ENCODE measurements around the gene ARL14. TPM values are rescaled to one million over a fixed set of nuclear protein-coding genes. Genes with fewer than 3 reads are reported as not detected.

Gene ARL14
- under 1 TPM in 2 of 4 donors, not detected in 2; 0.23 to 0.24 TPM for polyA plus RNA-seq (ENCODE audit: insufficient read length in 4 of 4)

DNA sequence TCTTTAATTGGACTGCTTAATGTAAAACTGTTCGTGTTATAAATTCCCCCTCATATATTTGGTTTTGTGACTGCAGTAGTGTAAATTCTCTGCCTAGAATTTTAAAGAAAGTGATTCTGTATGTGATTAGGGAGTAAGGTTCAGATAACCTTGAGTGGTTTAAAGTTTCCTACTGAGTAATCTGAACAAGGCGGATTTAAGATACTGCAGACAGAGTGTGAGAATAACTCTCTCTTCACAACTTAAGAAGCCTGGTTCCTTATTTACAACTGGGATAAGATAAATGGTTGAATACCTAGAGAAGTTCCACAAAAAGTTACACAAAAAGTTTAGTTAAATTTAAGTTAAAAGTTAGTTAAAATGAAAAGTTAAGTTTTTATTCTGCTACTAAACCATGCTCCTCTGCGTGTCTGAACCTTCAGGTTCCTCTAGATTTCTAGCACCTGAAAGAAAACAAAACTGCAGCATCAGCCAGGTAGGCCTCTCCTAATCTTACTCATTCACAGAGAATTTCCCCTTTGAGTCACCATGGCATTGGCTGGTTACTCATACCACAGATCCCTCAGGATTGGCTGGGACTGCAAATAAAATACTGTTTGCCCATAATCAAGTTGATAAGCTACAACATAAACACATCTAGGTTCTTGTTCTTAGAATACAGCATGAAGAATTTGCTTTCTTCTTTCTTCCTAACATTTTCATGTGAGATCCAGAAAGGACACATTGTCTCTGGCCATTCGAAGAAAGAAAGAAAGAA lies at the start of gene ARL14:
ARL14 (plus strand) TSS at position 614 of the 757 bp plus-strand sequence. CDS start 187 bp downstream, outside the sequence.
- no peak for DNase-seq (ENCODE audit: low read depth in 4 of 4, low spot score in 2 of 4)

DNA sequence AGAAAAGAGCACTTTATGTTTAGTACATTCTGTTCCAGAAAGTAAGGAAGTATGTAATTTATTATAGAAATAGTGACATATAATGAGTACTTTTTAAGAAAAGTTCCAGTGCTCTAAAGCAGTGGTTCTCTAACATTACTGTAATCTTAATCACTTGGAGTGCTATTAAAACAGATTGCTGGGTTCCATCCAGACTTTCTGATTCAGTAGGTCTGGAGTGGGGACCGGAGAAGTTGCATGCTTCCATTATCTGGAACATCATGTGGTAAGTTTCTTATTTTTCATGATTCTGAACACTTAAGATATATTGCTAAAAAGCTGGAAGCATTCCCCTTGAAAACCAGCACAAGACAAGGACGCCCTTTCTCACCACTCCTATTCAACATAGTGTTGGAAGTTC lies 47.5 kb upstream of the ARL14 start:
- no peak for DNase-seq (ENCODE audit: low read depth in 4 of 4, low spot score in 2 of 4)

- DNase-seq (ENCODE audit: low read depth in 4 of 4, low spot score in 2 of 4): no peak
Observed at GRCh38 chr3:160633361-160634083, 43.4 kb upstream of the ARL14 start.

- no peak for DNase-seq (ENCODE audit: low read depth in 4 of 4, low spot score in 2 of 4)
Observed at GRCh38 chr3:160635213-160635612, 41.7 kb upstream of the ARL14 start.

DNA sequence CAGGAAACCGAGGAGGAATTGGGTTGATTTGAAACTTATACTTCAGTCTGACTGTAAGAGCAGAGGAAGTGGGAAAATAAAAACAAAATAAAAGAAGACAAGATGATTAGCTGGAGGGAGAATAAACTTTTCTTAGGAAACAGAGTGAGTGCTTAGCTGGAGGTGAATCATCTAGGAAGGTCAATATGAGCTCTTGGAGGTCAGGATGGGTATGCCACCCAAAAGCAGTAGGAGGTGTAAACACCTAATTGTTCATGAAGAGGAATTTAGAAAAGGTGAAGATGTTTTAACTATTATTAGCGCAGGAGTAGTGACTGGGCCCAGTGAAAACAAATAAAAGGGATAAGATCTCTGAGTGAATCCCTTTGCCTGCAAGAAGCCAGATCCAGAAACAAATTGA lies 39.9 kb upstream of the ARL14 start:
- DNase-seq (ENCODE audit: low read depth in 4 of 4, low spot score in 2 of 4): no peak

GRCh38 chr3:160638184-160638583 lies 38.8 kb upstream of the ARL14 start:
- no peak for DNase-seq (ENCODE audit: low read depth in 4 of 4, low spot score in 2 of 4)

DNA sequence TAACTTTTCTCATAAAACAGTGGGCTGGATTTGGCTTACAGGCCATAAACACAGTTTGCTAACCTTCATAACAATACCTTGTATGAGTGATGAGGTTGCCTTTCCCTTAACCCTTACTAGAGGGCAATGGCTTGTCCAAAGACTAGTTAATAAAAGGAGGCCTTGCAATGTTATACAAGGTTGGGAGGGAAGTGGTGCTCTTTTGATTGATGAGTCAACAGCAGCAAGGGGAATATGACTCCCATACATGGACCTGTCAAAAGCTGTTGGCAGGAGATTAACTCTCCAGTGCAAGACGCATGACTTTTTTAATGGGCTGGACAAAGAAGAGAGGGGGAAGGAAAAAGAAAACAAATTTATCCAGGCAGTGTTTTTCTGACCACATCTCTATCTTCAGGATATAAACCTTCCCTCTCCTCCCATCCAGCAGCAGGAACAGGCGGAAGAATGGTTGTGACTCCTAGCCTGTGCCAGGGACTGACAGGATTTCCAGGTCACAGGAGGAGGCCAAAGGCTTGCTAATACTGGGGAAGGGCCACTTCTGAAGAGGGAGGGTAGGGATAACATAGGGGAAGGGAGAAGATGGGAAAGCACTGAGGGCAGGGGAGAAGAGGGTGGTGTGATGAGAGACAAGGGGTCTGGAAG lies 35.2 kb upstream of the ARL14 start:
- DNase-seq (ENCODE audit: low read depth in 4 of 4, low spot score in 2 of 4): no peak

DNA sequence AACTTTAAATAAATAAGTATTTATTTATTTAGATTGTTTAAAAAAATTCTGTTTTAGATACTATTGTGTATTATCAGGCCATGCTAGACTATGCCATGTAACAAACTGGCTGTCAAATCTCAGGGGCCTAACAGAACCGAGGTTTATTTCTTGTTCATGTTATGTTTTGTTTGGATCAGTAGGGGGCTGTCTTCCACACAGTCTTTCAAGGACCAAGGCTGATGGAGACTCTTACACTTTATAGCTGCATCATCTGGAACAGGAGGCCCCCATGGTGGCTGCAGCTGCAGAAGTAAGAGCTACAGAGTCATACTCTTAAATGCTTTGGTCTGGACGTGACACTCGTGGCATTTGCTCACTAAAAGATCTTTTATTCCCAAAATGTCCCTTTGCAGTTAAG lies 33.0 kb upstream of the ARL14 start:
- DNase-seq (ENCODE audit: low read depth in 4 of 4, low spot score in 2 of 4): no peak

GRCh38 chr3:160644491-160644890 lies 32.5 kb upstream of the ARL14 start:
- DNase-seq (ENCODE audit: low read depth in 4 of 4, low spot score in 2 of 4): no peak

GRCh38 chr3:160648701-160649100 lies 28.3 kb upstream of the ARL14 start:
- no peak for DNase-seq (ENCODE audit: low read depth in 4 of 4, low spot score in 2 of 4)

GRCh38 chr3:160649596-160649995 lies 27.4 kb upstream of the ARL14 start:
- DNase-seq (ENCODE audit: low read depth in 4 of 4, low spot score in 2 of 4): no peak

GRCh38 chr3:160653512-160653911 lies 23.4 kb upstream of the ARL14 start:
- no peak for DNase-seq (ENCODE audit: low read depth in 4 of 4, low spot score in 2 of 4)

DNA sequence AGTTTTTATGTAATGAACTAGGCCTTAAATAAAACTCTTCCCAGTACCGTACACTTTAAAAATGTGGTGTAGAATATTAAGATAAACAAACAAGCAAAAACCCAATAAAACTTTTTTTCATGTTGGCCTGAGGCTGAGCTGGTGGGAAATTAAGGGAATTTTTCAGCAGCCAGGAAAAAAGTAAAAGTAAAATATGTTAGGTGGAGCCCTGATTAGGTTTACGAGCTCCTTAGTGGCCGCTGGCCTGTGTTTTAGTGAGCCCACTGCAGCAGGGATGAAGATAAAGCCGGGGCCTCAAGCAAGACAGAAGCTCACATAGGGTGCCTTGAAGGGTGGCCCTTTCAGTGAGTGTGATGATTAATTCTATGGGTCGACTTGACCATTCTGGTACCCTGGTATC lies 16.1 kb upstream of the ARL14 start:
- no peak for DNase-seq (ENCODE audit: low read depth in 4 of 4, low spot score in 2 of 4)

GRCh38 chr3:160661660-160662059 lies 15.3 kb upstream of the ARL14 start:
- no peak for DNase-seq (ENCODE audit: low read depth in 4 of 4, low spot score in 2 of 4)

GRCh38 chr3:160665231-160665630 lies 11.7 kb upstream of the ARL14 start:
- no peak for DNase-seq (ENCODE audit: low read depth in 4 of 4, low spot score in 2 of 4)

- no peak for DNase-seq (ENCODE audit: low read depth in 4 of 4, low spot score in 2 of 4)
Observed at GRCh38 chr3:160665784-160666526, 11.0 kb upstream of the ARL14 start.

DNA sequence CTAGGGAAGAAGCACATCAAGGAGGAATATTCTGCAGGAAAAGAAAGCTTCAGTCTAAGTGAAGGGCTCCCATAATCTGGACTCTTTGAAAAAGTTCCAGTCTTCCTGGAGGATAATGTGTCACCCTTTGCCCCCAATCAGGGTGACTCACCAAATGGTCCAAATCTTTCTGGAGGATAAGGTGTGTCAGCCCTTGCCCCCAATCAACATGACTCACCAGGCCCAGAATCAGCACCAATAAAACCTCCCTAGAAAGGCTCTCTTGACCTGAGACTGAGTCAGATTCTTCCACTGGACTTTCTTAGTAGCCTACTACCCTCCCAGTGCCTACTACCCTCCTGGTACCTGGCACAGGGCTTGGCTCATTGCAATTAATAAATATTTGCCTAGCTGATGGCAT lies 9.5 kb upstream of the ARL14 start:
- DNase-seq (ENCODE audit: low read depth in 4 of 4, low spot score in 2 of 4): no peak

DNA sequence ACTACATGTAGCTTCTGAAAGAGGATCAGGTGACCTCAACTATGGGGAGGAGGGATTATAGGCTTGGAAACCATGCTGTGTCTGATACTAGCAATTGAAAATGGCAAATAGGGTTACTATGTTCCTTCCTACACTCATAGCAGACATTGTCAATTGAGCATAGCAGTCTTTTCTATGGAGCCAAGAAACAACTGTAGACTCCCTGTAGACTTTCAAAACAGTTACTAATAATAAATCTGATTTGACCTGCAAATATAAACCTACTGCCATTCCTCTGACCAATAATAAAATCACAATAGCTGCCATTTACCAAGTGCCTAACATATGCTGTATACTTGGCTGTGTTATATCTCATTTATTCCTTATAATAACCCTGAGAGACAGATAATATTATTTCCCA lies 8.5 kb upstream of the ARL14 start:
- no peak for DNase-seq (ENCODE audit: low read depth in 4 of 4, low spot score in 2 of 4)

- no peak for DNase-seq (ENCODE audit: low read depth in 4 of 4, low spot score in 2 of 4)
Observed at GRCh38 chr3:160671231-160671630, 5.7 kb upstream of the ARL14 start.

GRCh38 chr3:160671995-160672394 lies 5.0 kb upstream of the ARL14 start:
- no peak for DNase-seq (ENCODE audit: low read depth in 4 of 4, low spot score in 2 of 4)

- no peak for DNase-seq (ENCODE audit: low read depth in 4 of 4, low spot score in 2 of 4)
Observed at GRCh38 chr3:160673188-160673587, 3.8 kb upstream of the ARL14 start.
